Subcutaneous adipose tissue (tissue), 4 donors: Measurements from ENCODE around the gene BRINP1. TPM values are rescaled to one million over a fixed set of nuclear protein-coding genes. Genes with fewer than 3 reads are reported as not detected.

ENCODE experiments used
- total RNA-seq, 4 donors: library from RNA; depleted of rRNA; stranded (reverse); fragments of >200 nt; gene quantifications; one replicate each; pipeline ENCODE4 v1.1.0, GENCODE V29; 2016
- TF ChIP-seq, protein P1 (sequence below): fragments of 450-650 bp; IDR thresholded peaks from one replicate; pipeline ENCODE4 v1.5.1; 2016; ENCODE audit warnings: low read depth, mild to moderate bottlenecking, control low read depth, antibody characterized with exemption, moderate library complexity

Gene BRINP1
- total RNA-seq, 4 donors from 2014 or later, result not detected

DNA sequence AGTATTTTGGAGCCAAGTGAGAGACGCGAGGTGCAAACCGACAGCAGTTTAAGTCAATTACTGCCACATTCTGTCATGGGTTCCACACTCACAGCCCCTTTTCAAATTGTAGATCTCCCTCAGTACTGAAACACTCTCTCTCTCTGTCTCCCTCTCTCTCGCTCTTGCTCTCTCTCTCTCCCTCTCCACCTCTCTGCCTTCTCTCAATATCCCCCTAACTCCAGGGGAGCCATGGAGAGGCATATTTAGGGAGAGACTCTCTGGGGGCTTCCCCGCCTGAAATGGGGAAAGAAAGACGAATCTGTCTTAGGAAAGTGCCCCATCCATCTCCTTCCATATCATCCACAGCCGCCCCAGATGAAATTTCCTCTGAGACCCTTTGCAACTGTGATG, 1.6 kb downstream of the BRINP1 start:
- TF ChIP-seq, protein P1, sequence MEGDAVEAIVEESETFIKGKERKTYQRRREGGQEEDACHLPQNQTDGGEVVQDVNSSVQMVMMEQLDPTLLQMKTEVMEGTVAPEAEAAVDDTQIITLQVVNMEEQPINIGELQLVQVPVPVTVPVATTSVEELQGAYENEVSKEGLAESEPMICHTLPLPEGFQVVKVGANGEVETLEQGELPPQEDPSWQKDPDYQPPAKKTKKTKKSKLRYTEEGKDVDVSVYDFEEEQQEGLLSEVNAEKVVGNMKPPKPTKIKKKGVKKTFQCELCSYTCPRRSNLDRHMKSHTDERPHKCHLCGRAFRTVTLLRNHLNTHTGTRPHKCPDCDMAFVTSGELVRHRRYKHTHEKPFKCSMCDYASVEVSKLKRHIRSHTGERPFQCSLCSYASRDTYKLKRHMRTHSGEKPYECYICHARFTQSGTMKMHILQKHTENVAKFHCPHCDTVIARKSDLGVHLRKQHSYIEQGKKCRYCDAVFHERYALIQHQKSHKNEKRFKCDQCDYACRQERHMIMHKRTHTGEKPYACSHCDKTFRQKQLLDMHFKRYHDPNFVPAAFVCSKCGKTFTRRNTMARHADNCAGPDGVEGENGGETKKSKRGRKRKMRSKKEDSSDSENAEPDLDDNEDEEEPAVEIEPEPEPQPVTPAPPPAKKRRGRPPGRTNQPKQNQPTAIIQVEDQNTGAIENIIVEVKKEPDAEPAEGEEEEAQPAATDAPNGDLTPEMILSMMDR, result no peak

DNA sequence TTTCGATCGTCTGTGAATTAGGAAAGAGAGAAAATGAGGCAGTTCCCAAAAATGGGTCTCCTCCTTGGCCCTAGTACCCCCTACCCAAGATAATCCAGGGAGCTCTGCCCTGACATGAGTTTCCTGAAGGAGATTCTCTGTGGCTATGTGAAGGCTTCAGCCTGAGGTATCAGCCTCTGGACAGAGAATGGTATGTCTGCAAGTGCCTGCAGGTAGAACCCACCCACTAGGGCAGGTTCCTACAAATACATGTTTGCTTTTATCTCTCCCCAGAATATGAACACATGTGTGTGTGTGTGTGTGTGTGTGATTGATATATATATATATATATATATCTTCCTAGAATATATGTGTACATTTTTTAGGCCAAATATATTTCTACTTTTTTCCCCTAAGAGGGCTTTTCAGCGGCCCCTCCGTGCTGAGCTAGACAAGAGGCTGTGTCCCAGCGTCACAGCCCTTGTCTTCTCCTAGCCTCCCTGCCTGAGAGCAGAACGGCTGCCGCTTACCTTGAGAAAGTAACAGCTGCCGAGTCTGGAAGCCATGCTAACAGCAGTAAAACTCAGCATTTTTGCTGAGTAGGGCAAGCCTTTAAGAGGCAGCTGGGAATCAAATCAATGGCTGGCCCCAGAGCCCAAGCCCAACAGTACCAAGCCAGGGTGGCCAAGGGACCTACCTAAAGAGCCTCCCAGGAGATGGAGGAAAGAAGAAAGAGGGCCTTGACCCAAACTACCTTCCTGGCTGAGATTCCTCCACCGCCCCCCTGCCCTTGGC, 2.1 kb downstream of the BRINP1 start:
- TF ChIP-seq, protein P1, result no peak

DNA sequence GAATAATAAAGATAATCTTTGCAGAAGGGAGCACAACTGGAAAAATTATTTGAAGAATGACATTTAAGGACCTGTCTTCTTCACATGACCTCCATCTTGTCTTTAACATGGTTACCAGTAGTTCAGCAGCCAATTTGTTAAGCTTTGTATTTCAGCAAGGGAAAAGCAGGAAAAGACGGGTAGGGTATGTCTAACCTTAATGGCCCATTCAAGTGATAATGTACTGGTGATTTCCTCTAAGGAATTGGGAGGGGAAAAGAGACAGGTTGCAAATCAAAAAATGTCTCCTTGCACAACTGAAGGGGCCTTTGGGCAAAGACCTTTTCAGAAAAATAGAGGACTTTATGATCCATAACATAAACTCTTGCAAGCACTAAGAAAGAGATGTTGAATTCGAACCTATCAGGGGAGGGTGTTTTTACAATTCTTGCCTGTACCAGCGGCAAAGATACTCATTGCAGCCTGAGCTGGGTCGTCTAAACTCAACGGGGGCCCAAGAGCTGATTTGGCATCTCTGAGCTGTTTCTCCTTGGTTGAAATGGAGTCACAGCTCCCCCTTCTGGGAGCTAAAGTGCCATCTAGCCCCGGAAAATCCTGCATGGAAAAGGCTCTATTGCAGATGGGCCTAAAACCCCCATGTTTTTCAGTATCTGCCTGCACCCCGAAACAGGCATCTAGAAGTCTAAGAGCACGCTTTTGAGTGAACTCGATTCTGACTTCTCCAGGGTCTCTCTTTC, 3.8 kb downstream of the BRINP1 start:
- TF ChIP-seq, protein P1, result no peak

DNA sequence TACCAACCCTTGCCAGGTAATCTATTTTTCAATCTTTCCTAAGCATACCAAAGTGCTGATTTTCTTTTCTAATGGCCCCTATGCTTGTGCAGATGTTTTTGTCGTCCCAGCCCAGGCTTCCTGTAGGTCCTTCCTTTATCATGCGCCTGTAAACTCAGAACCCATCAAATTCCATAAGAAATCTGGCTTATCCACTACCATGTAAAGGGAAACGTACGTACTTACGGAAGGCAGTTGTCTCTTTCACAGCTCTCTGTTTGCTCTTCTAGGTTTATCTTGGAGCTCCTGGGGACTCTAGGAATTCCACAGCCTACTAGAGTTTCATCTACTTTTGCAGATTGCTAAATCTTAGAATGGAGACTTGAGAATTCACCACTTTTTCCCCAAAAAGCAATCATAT, 9.0 kb downstream of the BRINP1 start:
- TF ChIP-seq, protein P1, result no peak

DNA sequence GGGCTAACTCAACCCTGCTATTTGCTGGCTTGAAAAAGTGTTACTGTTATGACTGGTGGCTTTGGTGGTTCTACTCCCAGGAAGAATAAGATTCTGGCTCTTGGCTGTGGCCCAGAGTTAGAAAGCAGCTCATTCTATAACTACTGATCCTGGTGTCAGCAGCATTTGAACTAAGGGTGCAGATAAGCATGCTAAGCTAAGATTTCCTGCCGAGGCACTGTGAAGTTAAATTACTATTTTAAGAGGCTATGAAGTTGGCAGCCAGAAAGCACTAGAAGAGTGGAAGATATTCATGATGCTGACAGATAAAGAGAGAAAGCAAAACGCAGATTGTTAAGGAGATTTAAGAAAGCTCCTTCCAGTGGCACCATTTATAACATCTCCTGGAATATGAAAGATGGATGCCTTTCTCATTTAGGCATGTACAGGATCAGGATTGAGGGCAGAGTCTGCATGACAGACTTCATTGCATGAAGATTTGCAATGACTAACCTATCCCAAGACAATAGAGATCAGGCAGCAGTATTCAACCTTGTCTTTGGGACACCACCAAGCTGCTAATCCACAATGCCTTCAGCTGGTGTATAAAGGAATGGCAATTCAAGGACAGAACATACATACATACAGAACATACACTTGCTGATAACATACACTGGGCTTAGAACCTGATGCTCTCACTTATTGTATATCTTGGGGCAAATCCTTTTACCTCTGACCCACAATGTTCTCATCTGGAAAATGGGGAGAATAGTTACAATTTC, 11.7 kb downstream of the BRINP1 start:
- TF ChIP-seq, protein P1, result no peak

DNA sequence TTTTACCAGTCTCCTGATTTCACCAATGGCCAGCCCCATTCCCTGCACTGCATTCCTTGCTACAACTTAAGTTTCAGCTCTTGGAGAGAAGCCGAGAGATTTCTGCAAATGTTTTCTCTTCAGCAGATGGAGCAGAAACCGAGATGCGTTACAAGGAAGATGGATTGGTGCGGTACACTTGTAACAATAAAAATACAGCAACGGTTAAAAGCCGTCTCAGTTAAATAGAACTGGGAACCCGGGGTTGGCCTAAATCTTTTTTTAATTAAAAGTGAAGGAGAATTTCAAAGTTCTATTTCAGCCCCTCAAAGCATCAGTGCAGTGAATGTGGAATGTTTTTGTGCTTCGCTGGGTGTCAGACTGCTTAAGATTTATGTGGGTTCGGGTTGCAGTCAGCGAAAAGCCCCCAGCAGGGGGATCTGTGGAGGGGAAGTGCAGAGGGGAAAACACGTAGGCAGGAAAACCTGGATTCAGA, 19.8 kb downstream of the BRINP1 start:
- TF ChIP-seq, protein P1, result no peak
